GM23338 (cell line): Measurements from ENCODE around the gene TWF2. TPM values are rescaled to one million over a fixed set of nuclear protein-coding genes. Genes with fewer than 3 reads are reported as not detected.

Source experiments
- ATAC-seq: fragments of 200-7000 bp; cut with Tn5 transposase; 3 replicates; pipeline ENCODE4 v1.9.1; 2020
- DNase-seq: peaks from one replicate; pipeline ENCODE4 v3.0.0-alpha.2; 2015; ENCODE audit warnings: low spot score
- H2AFZ ChIP-seq: fragments of 200-600 bp; sonication (generic); 2 replicates; pipeline ENCODE4 v1.8.0; 2016; ENCODE audit warnings: antibody characterized with exemption, mild to moderate bottlenecking, moderate library complexity
- H3F3A ChIP-seq: fragments of 200-600 bp; sonication (generic); replicated peaks from 2 replicates; pipeline ENCODE4 v1.8.0; 2017; ENCODE audit warnings: antibody characterized with exemption, mixed run types, low read depth
- H3K27ac ChIP-seq: fragments of 200-600 bp; sonication (generic); 2 replicates; pipeline ENCODE4 v1.6.1; 2016; ENCODE audit warnings: low read depth
- H3K27me3 ChIP-seq: fragments of 200-600 bp; sonication (generic); 2 replicates; pipeline ENCODE4 v1.8.0; 2016; ENCODE audit warnings: mild to moderate bottlenecking, mixed run types, moderate library complexity; ENCODE audit not compliant: insufficient read depth
- H3K36me3 ChIP-seq: fragments of 200-600 bp; sonication (generic); 2 replicates; pipeline ENCODE4 v1.8.0; 2016; ENCODE audit warnings: mild to moderate bottlenecking; ENCODE audit not compliant: insufficient read depth
- H3K4me1 ChIP-seq: fragments of 200-600 bp; sonication (generic); 2 replicates; pipeline ENCODE4 v1.8.0; 2016; ENCODE audit warnings: mild to moderate bottlenecking, moderate library complexity; ENCODE audit not compliant: insufficient read depth
- H3K4me2 ChIP-seq: fragments of 200-600 bp; sonication (generic); 2 replicates; pipeline ENCODE4 v1.7.1; 2017; ENCODE audit warnings: mixed run types
- H3K4me3 ChIP-seq: fragments of 200-600 bp; sonication (generic); 2 replicates; pipeline ENCODE4 v1.6.1; 2016; ENCODE audit warnings: mixed run types
- H3K79me2 ChIP-seq: fragments of 200-600 bp; sonication (generic); replicated peaks from 2 replicates; pipeline ENCODE4 v1.8.0; 2017; ENCODE audit warnings: mild to moderate bottlenecking; ENCODE audit not compliant: insufficient read depth
- H3K9me2 ChIP-seq: fragments of 200-600 bp; sonication (generic); 2 replicates; pipeline ENCODE4 v1.8.0; 2017; ENCODE audit not compliant: insufficient read depth
- H4K20me1 ChIP-seq: fragments of 200-600 bp; sonication (generic); replicated peaks from 2 replicates; pipeline ENCODE4 v1.8.0; 2017; ENCODE audit warnings: mild to moderate bottlenecking; ENCODE audit not compliant: insufficient read depth
- H3K27ac Mint-ChIP-seq: 2 replicates; pipeline ENCODE4 v1.8.0; 2020; ENCODE audit warnings: inconsistent platforms, mild to moderate bottlenecking, moderate library complexity, mixed read lengths
- H3K27me3 Mint-ChIP-seq: 3 replicates; pipeline ENCODE4 v1.8.0; 2022; ENCODE audit warnings: low read depth, mild to moderate bottlenecking, moderate library complexity, mixed read lengths, inconsistent platforms; ENCODE audit not compliant: insufficient read depth, poor library complexity
- H3K36me3 Mint-ChIP-seq: 3 replicates; pipeline ENCODE4 v1.8.0; 2021; ENCODE audit warnings: low read depth, mild to moderate bottlenecking, inconsistent platforms, moderate library complexity, mixed read lengths
- H3K4me1 Mint-ChIP-seq: 3 replicates; pipeline ENCODE4 v1.8.0; 2020; ENCODE audit warnings: mild to moderate bottlenecking, inconsistent platforms, mixed read lengths
- H3K4me3 Mint-ChIP-seq: 3 replicates; pipeline ENCODE4 v1.8.0; 2021; ENCODE audit warnings: moderate library complexity, mild to moderate bottlenecking, inconsistent platforms, mixed read lengths
- H3K9me3 Mint-ChIP-seq: 3 replicates; pipeline ENCODE4 v1.8.0; 2020; ENCODE audit warnings: moderate library complexity, mild to moderate bottlenecking, inconsistent platforms, mixed read lengths
- CREB1 ChIP-seq: fragments of 250-450 bp; sonication (Bioruptor Pico); IDR thresholded peaks from 2 replicates; pipeline ENCODE4 v1.5.0; 2020; ENCODE audit warnings: low read depth, mild to moderate bottlenecking, moderate library complexity
- CTCF ChIP-seq, 2 experiments: fragments of 200-600 bp in 1 of 2; sonication (generic) in 1 of 2; conservative IDR thresholded peaks; 2 replicates each; pipeline versions ENCODE4 v1.5.1 to v1.6.1; 2016 to 2017; ENCODE audit warnings: antibody characterized with exemption in 2 of 2, low read depth in 2 of 2, mild to moderate bottlenecking in 2 of 2, moderate library complexity in 1 of 2
- ETS1 ChIP-seq: IDR thresholded peaks from 2 replicates; pipeline ENCODE4 v1.6.1; 2016; ENCODE audit warnings: antibody characterized with exemption
- EZH2 ChIP-seq: fragments of 200-600 bp; sonication (generic); IDR thresholded peaks from one replicate; pipeline ENCODE4 v1.8.0; 2017; ENCODE audit warnings: antibody characterized with exemption, mild to moderate bottlenecking, low read depth; ENCODE audit not compliant: unreplicated experiment
- EZH2phosphoT487 ChIP-seq: fragments of 200-600 bp; sonication (generic); IDR thresholded peaks from one replicate; pipeline ENCODE4 v1.8.1; 2018; ENCODE audit warnings: antibody characterized with exemption; ENCODE audit not compliant: unreplicated experiment
- JUNB ChIP-seq: IDR thresholded peaks from one replicate; pipeline ENCODE4 v1.6.1; 2016; ENCODE audit warnings: antibody characterized with exemption; ENCODE audit not compliant: unreplicated experiment
- NANOG ChIP-seq: IDR thresholded peaks from 2 replicates; pipeline ENCODE4 v1.6.1; 2016; ENCODE audit warnings: antibody characterized with exemption, borderline replicate concordance
- POLR2AphosphoS5 ChIP-seq: IDR thresholded peaks from 2 replicates; pipeline ENCODE4 v1.6.1; 2016; ENCODE audit warnings: antibody characterized with exemption, low read depth
- REST ChIP-seq: IDR thresholded peaks from one replicate; pipeline ENCODE4 v1.6.1; 2018; ENCODE audit warnings: antibody characterized with exemption; ENCODE audit not compliant: unreplicated experiment
- STAT1 ChIP-seq: IDR thresholded peaks from one replicate; pipeline ENCODE4 v1.6.1; 2016; ENCODE audit warnings: antibody characterized with exemption; ENCODE audit not compliant: unreplicated experiment
- ZNF114 ChIP-seq: fragments of 250-450 bp; sonication (Bioruptor Pico); IDR thresholded peaks from 2 replicates; pipeline ENCODE4 v1.5.0; 2020; ENCODE audit warnings: mild to moderate bottlenecking, moderate library complexity
- ZNF331 ChIP-seq: fragments of 250-450 bp; sonication (Bioruptor Pico); IDR thresholded peaks from 2 replicates; pipeline ENCODE4 v1.5.0; 2020; ENCODE audit warnings: low read depth, mild to moderate bottlenecking, moderate library complexity
- ZNF462 ChIP-seq: fragments of 250-450 bp; sonication (Bioruptor Pico); IDR thresholded peaks from 2 replicates; pipeline ENCODE4 v1.5.0; 2020; ENCODE audit warnings: mild to moderate bottlenecking, moderate library complexity
- polyA plus RNA-seq: library from polyadenylated mRNA; unstranded; fragments of >200 nt; fragmentation: Nextera tagmentation; extraction: Ambion mirVana; gene quantifications from 2 replicates; pipeline ENCODE4 v1.2.1, GENCODE V29; 2016
- total RNA-seq: library from RNA; depleted of rRNA; stranded (reverse); fragments of >200 nt; shearing (Covaris generic); gene quantifications from 2 replicates; pipeline ENCODE4 v1.2.3, GENCODE V29; 2014

TWF2 gene
- total and polyA plus RNA-seq, 2 experiments from 2014 or later = 38.9 to 120 TPM

- no peaks in the 10 kb centered on the region for H3K9me2 ChIP-seq
- H3K4me2 ChIP-seq = no peak overlapping the region
- DNase-seq (no peak), ATAC-seq (no peak)
- no peaks in the 10 kb centered on the region for H3K79me2 ChIP-seq
- peaks cover 9% of the 10 kb centered on the region; the same call in 1 of the 2 replicates for H4K20me1 ChIP-seq
- no peak overlapping the region for H2AFZ ChIP-seq
- H3K4me3 Mint-ChIP-seq = no peak overlapping the region
- peaks cover 21% of the 10 kb centered on the region for H3K27me3 ChIP-seq
- H3K4me1 Mint-ChIP-seq = peaks cover 2% of the 10 kb centered on the region; the same call in 2 of the 3 replicates
- H3F3A ChIP-seq = peaks cover 8% of the 10 kb centered on the region
- no peak overlapping the region for H3K4me3 ChIP-seq
- 0 out of 2 replicates have a peak, but pooled peaks cover 9% of the 10 kb centered on the region for H3K4me1 ChIP-seq
- TF ChIP-seq JUNB (no peak), ETS1 (no peak), ZNF462 (CRISPR knock-in tag) (no peak), POLR2AphosphoS5 (no peak), NANOG (no peak), STAT1 (no peak), EZH2phosphoT487 (no peak), CREB1 (CRISPR knock-in tag) (no peak), REST (no peak), EZH2 (no peak), ZNF114 (no peak), CTCF (conservative IDR thresholded peaks at IDR 0.05; ENCODE audit: low read depth in 2 of 2) (no peak), ZNF331 (CRISPR knock-in tag) (no peak)
- H3K27ac Mint-ChIP-seq = no peak overlapping the region
- no peaks in the 10 kb centered on the region for H3K9me3 Mint-ChIP-seq
- peaks cover 36% of the 10 kb centered on the region for H3K27me3 Mint-ChIP-seq
- H3K27ac ChIP-seq = no peak overlapping the region
- peaks cover 29% of the 10 kb centered on the region; the same call in 2 of the 3 replicates for H3K36me3 Mint-ChIP-seq
- peaks cover 11% of the 10 kb centered on the region for H3K36me3 ChIP-seq
Observed at GRCh38 chr3:52250122-52250521, 11.2 kb upstream of the TWF2 start.
